DMS53 (cell line): Measurements from ENCODE around the gene TTYH1.
A peak's percentile ranks its signal among the peaks of the same experiment; 100 is the strongest.
"Not testable (repeated sequence)": the region's sequence is repeated elsewhere in the genome, so short reads cannot be mapped to it uniquely, and the experiment has no call there.

Source experiments
- DNase-seq: peaks from one replicate; lab custom pipeline; 2025; lab: John Stamatoyannopoulos, UW

The TTYH1 gene

DNA sequence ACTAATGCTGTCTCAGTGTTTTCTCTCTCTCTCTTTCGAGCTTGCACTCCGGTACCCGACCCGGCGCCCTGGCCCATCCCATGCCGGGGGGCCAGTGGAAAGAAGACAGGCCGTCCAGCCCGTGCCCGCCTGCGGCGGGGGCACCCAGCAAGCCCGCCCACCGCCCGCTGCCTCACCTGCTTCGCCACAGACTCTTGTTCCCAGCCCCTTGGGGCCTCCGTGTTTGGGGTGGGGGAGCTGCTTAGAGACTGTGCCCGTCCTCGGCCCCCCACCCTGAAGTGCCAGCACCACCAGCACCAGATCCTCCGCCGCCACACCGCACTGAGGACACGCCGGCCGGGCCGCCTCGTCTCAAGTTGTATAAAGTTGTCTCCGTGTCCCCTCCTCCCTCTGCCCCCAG, 45.9 kb downstream of the TTYH1 start:
- no peak for DNase-seq

DNA sequence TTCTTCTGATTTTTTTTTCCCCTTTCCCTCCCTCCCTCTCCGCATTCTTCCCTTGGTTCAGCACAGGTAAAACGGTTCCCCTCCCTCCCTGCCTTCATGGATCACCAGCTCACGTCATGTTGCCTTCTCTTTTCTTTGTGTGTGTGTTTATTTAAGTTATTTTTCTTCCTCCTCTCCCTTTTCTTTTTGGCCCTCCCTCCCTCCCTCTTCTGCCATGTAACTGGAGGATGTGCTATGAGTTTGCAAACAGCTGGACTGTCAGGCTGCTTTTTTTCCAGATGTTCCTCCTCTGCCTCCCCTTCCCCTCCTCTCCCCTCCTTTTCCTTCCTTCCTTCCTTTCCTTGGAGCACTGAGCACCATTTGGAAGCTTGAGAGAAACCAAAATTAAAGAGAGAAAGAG, 46.3 kb downstream of the TTYH1 start:
- DNase-seq = peak; percentile 53

GRCh38 chr19:54462047-54462654, 46.9 kb downstream of the TTYH1 start:
- peak; percentile 48 for DNase-seq

GRCh38 chr19:54462655-54463530, 47.6 kb downstream of the TTYH1 start:
- peak; percentile 88 for DNase-seq

- peak; percentile 97 for DNase-seq
These were observed 48.3 kb downstream of the TTYH1 start, which contains the start of gene LENG9 for GRCh38 chr19:54463531-54464043. LENG9 (minus strand) TSS chr19:54463778; CDS start chr19:54463526, 252 bp downstream.

GRCh38 chr19:54464044-54464629, 48.9 kb downstream of the TTYH1 start:
- peak; percentile 90 for DNase-seq

GRCh38 chr19:54464630-54465425, 49.6 kb downstream of the TTYH1 start:
- peak; percentile 62 for DNase-seq

DNA sequence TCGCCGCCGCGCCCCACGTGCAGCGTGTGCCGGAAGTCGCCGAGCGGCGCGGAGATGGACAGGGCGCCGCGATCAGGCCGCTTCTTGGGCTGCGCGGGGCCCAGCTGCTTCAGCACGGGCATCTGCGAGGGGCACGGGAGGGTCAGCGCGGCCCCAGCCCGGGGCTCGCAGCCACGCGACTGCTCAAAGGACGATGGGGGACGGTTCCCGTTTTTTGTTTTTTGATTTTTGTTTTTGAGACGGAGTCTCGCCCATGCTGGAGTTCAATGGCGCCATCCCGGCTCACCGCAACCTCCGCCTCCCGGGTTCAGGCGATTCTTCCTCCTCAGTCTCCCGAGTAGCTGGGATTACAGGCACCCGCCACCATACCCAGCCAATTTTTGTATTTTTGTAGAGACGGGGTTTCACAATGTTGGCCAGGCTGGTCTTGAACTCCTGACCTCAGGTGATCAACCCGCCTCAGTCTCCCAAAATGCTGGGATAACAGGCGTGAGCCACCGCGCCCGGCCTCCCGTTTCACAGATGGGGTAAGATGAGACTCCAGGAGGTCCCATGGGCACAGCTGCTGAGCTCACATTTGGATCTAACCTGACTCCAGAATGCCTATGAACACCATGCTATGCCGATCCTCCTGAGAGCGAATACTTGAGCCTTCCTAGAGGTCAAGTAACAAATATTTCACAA, 50.3 kb downstream of the TTYH1 start:
- no peak for DNase-seq

GRCh38 chr19:54466110-54466480, 50.8 kb downstream of the TTYH1 start:
- DNase-seq = not testable (repeated sequence)

DNA sequence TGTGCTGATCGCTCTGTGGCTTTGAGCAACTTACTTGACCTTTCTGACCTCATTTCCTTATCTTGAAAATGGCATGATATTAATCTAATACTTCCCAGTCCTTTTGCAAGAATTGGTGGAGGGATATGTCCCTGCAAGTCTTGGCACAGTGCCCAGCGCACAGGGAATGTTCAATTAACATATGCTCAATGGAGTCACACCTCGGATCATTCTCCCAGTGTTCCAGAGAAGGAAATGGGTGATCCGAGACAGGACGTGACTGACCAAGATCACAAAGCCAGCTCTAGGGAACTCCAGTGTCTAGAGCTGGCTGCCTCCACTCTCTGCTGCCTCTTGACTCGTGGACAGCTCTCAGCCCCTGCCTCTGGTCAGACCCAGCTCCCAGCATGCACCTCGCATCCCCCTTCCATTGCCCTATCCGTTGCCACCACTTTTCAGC, 54.3 kb downstream of the TTYH1 start:
- no peak for DNase-seq

DNA sequence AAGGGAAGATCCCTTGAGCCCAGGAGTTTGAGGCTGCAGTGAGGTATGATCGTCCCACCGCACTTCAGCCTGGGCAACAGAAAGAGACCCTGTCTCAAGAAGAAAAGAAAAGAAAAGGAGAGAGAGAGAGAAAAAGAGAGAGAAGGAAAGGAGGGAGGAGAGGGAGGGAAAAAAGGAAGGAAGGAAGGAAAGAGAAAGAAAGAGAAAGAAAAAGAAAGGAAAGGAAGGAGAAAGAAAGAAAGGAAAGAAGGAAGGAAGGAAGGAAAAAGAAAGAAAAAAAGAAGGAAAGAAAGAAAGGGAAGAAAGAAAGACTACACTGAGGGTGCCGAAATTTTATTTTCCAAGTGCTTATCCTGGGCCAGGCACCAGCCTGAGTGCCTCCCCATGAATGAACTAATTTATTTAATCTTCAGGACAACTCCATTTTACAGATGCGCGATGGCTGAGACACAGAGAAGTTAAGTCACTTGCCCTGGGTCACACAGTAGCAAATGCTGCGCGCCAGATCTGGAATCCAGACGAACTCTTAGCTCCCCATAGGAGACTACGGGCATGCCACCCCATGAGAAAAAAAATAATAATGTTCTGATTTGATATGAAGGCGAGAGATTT, 55.1 kb downstream of the TTYH1 start:
- DNase-seq = peak; percentile 55

GRCh38 chr19:54470991-54471782, 55.9 kb downstream of the TTYH1 start:
- peak; percentile 76 for DNase-seq

DNA sequence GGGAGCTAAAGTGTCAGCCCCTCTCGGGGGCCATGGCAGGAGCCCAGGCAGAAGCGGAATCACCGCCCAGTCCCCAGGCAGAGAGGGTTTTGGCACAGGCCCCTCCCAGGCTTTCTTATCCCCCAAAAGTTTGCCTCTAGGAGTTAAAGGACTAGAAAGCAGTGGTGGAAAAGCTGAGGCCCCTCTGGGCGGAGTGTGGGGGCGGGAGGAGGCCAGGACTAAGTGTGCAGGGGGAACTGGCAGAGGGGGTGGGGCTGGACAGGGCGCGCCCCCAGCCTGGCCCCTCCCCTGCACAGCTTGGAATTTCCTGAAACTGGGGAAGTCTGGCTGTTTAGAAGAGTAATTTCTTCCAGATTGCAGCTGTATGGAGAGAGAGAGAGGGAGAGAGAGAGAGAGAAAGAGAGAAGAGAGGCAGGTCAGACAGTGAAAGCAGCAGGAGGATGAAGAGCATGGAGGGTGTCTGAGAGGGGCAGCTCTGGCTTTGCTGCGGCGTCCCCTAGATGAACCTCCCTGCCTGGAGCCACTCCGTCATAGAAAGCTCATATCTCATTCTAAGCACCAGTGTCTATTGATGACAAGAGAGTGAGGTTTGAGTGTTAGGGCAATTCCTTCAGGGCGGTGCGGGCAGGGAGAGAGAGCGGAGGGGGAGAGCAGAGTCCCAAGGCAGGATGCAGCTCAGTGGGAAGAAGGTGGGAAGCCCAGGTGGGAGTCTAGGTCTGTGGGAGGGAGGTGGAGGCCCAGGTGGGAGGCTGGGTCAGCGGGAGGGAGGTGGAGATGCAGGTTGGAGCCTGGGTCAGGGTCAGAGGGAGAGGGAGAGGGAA, 58.0 kb downstream of the TTYH1 start, which contains the start of gene CDC42EP5:
CDC42EP5 (minus strand) TSS at position 226 of the 821 bp plus-strand sequence. CDS start 7,749 bp downstream, outside the sequence.
- no peak for DNase-seq

DNA sequence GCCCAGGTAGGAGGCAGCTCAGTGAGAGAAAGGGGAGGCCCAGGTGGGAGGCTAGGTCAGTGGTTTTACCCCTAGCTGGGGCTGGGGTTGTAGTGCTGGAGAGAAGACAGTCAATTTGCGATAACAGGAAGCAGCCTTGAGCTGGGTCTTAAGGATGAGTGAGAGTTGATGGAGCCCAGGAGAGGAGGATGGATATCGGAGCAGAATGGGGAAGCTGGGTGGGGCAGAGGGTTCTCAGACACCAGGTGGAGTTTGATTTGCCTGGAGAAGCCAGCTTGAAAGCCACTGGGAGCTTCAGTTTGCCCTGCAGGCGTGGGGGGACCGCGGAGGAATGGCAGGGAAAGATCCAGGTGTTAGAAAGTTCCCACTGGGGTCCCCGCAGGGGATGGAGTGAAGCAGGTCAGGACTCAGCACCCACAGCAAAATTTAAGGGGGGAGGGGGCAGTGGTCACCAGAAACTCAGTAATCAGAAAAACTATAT, 58.7 kb downstream of the TTYH1 start:
- DNase-seq = no peak

DNA sequence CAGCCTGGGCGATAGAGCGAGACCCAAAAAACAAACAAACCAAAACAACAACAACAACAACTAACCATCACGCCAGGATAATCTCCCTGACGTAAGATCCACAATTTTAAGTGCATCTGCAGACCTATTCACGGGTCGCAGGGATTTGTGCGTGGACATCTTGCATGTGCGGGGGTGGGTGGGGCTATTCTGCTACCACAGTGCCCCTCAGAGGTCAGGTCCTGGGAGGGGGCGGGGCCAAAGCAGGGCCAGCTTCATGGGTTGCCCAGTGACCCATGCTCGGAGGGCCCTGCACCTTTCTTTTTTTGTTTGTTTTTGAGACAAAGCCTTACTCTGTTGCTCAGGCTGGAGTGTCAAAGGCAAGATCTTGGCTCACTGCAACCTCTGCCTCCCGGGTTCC, 60.4 kb downstream of the TTYH1 start:
- no peak for DNase-seq

DNA sequence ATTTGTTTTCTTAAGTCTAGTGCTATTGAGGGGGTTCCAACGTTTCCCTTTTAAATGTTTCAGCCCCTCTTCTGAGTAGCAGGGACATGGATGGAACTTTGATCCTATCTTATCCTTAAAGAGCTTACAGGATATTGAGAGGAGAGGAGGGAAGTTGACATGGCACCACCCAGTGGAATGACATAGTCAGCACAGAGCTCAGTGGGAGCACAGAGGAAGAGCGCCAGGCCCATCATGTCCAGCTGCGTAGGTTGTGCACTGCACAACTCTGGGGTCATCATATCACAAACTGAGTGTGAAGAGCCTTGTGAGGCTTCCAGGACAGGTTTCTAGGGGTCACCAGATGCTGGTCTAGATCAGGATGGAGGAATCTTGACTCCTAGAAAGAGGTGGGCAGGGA, 62.4 kb downstream of the TTYH1 start:
- DNase-seq = no peak

- DNase-seq = peak; percentile 58
These were observed 63.5 kb downstream of the TTYH1 start for GRCh38 chr19:54478677-54479266.

GRCh38 chr19:54480051-54480450, 64.8 kb downstream of the TTYH1 start:
- no peak for DNase-seq
